Keratinocyte (primary cell): ENCODE data around the gene BABAM2.

Source experiments
- EZH2 ChIP-seq: IDR thresholded peaks from one replicate; pipeline ENCODE4 v1.6.1; 2012; ENCODE audit warnings: inconsistent platforms, mild to moderate bottlenecking, low read length, moderate library complexity
- TF ChIP-seq, protein P1 (sequence below), 3 experiments: IDR thresholded peaks in 1 of 3; conservative IDR thresholded peaks in 1 of 3; optimal IDR thresholded peaks in 1 of 3; 2 replicates in 2 of 3; 3 replicates in 1 of 3; pipeline versions ENCODE3 to v1.5.1; 2011; ENCODE audit warnings: low read length in 3 of 3, mild to moderate bottlenecking in 3 of 3, moderate library complexity in 2 of 3, control low read depth in 1 of 3, inconsistent platforms in 1 of 3; ENCODE audit not compliant: insufficient read depth in 2 of 3; ENCODE audit errors: extremely low read depth in 1 of 3

- TF ChIP-seq, protein P1, sequence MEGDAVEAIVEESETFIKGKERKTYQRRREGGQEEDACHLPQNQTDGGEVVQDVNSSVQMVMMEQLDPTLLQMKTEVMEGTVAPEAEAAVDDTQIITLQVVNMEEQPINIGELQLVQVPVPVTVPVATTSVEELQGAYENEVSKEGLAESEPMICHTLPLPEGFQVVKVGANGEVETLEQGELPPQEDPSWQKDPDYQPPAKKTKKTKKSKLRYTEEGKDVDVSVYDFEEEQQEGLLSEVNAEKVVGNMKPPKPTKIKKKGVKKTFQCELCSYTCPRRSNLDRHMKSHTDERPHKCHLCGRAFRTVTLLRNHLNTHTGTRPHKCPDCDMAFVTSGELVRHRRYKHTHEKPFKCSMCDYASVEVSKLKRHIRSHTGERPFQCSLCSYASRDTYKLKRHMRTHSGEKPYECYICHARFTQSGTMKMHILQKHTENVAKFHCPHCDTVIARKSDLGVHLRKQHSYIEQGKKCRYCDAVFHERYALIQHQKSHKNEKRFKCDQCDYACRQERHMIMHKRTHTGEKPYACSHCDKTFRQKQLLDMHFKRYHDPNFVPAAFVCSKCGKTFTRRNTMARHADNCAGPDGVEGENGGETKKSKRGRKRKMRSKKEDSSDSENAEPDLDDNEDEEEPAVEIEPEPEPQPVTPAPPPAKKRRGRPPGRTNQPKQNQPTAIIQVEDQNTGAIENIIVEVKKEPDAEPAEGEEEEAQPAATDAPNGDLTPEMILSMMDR (optimal IDR thresholded peaks at IDR 0.05 in 1 of 3, IDR thresholded peaks at IDR 0.05 in 1 of 3, conservative IDR thresholded peaks at IDR 0.05 in 1 of 3; ENCODE audit: extremely low read depth in 1 of 3, insufficient read depth in 2 of 3, low read length in 3 of 3) = no peak
- no peak for TF ChIP-seq EZH2
Observed at GRCh38 chr2:28296904-28297303, 406.4 kb downstream of the BABAM2 start.
